Liver (tissue), 9 donors: ENCODE measurements around the gene ZNF2. TPM values are rescaled to one million over a fixed set of nuclear protein-coding genes. Genes with fewer than 3 reads are reported as not detected.
A peak's percentile ranks its signal among the peaks of the same experiment; 100 is the strongest.

Experiments used
- DNase-seq: peaks from one replicate; pipeline ENCODE4 v3.0.0-alpha.2; 2017; ENCODE audit warnings: low spot score
- H3K27ac ChIP-seq, 2 donors: one replicate each; pipeline ENCODE4 v1.7.0; 2013; ENCODE audit warnings: inconsistent platforms in 2 of 2, low read length in 2 of 2, control low read depth in 1 of 2, low read depth in 1 of 2, mild to moderate bottlenecking in 1 of 2
- H3K27me3 ChIP-seq, 4 donors: one replicate each; pipeline versions ENCODE4 v1.6.1 to v1.7.0; 2013; ENCODE audit warnings: low read length in 3 of 4, inconsistent platforms in 1 of 4, mild to moderate bottlenecking in 1 of 4, moderate library complexity in 1 of 4; ENCODE audit not compliant: control insufficient read depth in 4 of 4, insufficient read depth in 4 of 4
- H3K36me3 ChIP-seq, 4 donors: one replicate each; pipeline versions ENCODE4 v1.6.1 to v1.7.0; 2013; ENCODE audit warnings: low read length in 3 of 4, mild to moderate bottlenecking in 3 of 4, low read depth in 1 of 4, moderate library complexity in 1 of 4; ENCODE audit not compliant: control insufficient read depth in 4 of 4, insufficient read depth in 3 of 4
- H3K4me1 ChIP-seq, 4 donors: one replicate each; pipeline versions ENCODE4 v1.6.1 to v1.7.0; 2013; ENCODE audit warnings: low read length in 3 of 4, mild to moderate bottlenecking in 3 of 4, moderate library complexity in 1 of 4; ENCODE audit not compliant: control insufficient read depth in 4 of 4, insufficient read depth in 4 of 4
- H3K4me3 ChIP-seq, 3 donors: one replicate each; pipeline versions ENCODE4 v1.6.1 to v1.7.0; 2013; ENCODE audit warnings: low read length in 3 of 3, control low read depth in 1 of 3, low read depth in 1 of 3, mild to moderate bottlenecking in 1 of 3
- H3K9ac ChIP-seq, 2 donors: one replicate each; pipeline ENCODE4 v1.7.0; 2013; ENCODE audit warnings: low read length in 2 of 2, mild to moderate bottlenecking in 2 of 2, moderate library complexity in 2 of 2, control low read depth in 1 of 2, low read depth in 1 of 2
- H3K9me3 ChIP-seq, 4 donors: one replicate each; pipeline versions ENCODE4 v1.6.1 to v1.7.0; 2013; ENCODE audit warnings: low read length in 3 of 4; ENCODE audit not compliant: control insufficient read depth in 4 of 4
- CTCF ChIP-seq: fragments of 150-350 bp; IDR thresholded peaks from 2 replicates; pipeline ENCODE4 v1.5.1; 2017; ENCODE audit warnings: improper control_type of control experiment, low read depth, low read length; ENCODE audit not compliant: missing input control
- HNF4A ChIP-seq, 2 donors: conservative IDR thresholded peaks; 2 replicates each; pipeline ENCODE4 v1.6.1; 2016; ENCODE audit warnings: antibody characterized with exemption in 2 of 2, mild to moderate bottlenecking in 2 of 2
- MAX ChIP-seq: IDR thresholded peaks from 2 replicates; pipeline ENCODE4 v1.6.1; 2016; ENCODE audit warnings: antibody characterized with exemption
- REST ChIP-seq: IDR thresholded peaks from 2 replicates; pipeline ENCODE4 v1.6.1; 2016; ENCODE audit warnings: antibody characterized with exemption, mild to moderate bottlenecking
- RXRA ChIP-seq, 2 donors: IDR thresholded peaks; 2 replicates each; pipeline ENCODE4 v1.6.1; 2017 to 2018; ENCODE audit warnings: antibody characterized with exemption in 2 of 2, mild to moderate bottlenecking in 1 of 2
- SP1 ChIP-seq: IDR thresholded peaks from 2 replicates; pipeline ENCODE4 v1.6.1; 2018; ENCODE audit warnings: antibody characterized with exemption, mild to moderate bottlenecking
- YY1 ChIP-seq: IDR thresholded peaks from 2 replicates; pipeline ENCODE4 v1.6.1; 2016; ENCODE audit warnings: antibody characterized with exemption, mild to moderate bottlenecking
- WGBS: extraction: QIAGEN DNeasy Blood & Tissue Kit; methylation state at CpG from one replicate; pipeline ENCODE4 v1.1.7; 2013; 5-methylcytosine and 5-hydroxymethylcytosine counted together
- polyA plus RNA-seq, 2 donors: library from polyadenylated mRNA; stranded (reverse) in 1 of 2; unstranded in 1 of 2; fragments of 200-250 nt in 1 of 2; fragments of >200 nt in 1 of 2; fragmentation: Nextera tagmentation in 1 of 2; extraction: Ambion mirVana in 1 of 2; gene quantifications; one replicate each; pipeline versions ENCODE4 v1.2.1 to v1.2.3, GENCODE V29; 2013 to 2015
- total RNA-seq, 2 donors: library from RNA; depleted of rRNA; stranded (reverse); fragments of >200 nt; gene quantifications; one replicate each; pipeline ENCODE4 v1.2.3, GENCODE V29; 2014
- TF ChIP-seq, protein P1 (sequence below): IDR thresholded peaks from 2 replicates; pipeline ENCODE4 v1.6.1; 2016; ENCODE audit warnings: antibody characterized with exemption
- TF ChIP-seq, protein P2 (sequence below): IDR thresholded peaks from 2 replicates; pipeline ENCODE4 v1.6.1; 2016; ENCODE audit warnings: antibody characterized with exemption
- donor health status: healthy.
- donor health status: healthy.
- donor health status: healthy.
- donor health status: healthy.
- donor health status: healthy.

The ZNF2 gene
- total and polyA plus RNA-seq, 4 donors = 1.0 to 3.0 (median 1.8) TPM

- peaks cover 0 to 3% (median 1%) of the 10 kb centered on the region in 4 donors for H3K36me3 ChIP-seq
- WGBS = under 1% methylated on average over 11 of the region's 11 CpGs
- peak overlapping the region; percentile 5 to 57 for H3K9ac ChIP-seq
- DNase-seq = no peak
- peaks cover 5 to 22% (median 15%) of the 10 kb centered on the region in 4 donors for H3K4me1 ChIP-seq
- no peaks in the 10 kb centered on the region for H3K27me3 ChIP-seq
- no peaks in the 10 kb centered on the region for H3K9me3 ChIP-seq
- peak; percentile 7 to 51 for TF ChIP-seq RXRA (IDR thresholded peaks at IDR 0.05)
- peak; percentile 55 for TF ChIP-seq REST
- TF ChIP-seq SP1 = peak; percentile 23
- TF ChIP-seq, protein P1, sequence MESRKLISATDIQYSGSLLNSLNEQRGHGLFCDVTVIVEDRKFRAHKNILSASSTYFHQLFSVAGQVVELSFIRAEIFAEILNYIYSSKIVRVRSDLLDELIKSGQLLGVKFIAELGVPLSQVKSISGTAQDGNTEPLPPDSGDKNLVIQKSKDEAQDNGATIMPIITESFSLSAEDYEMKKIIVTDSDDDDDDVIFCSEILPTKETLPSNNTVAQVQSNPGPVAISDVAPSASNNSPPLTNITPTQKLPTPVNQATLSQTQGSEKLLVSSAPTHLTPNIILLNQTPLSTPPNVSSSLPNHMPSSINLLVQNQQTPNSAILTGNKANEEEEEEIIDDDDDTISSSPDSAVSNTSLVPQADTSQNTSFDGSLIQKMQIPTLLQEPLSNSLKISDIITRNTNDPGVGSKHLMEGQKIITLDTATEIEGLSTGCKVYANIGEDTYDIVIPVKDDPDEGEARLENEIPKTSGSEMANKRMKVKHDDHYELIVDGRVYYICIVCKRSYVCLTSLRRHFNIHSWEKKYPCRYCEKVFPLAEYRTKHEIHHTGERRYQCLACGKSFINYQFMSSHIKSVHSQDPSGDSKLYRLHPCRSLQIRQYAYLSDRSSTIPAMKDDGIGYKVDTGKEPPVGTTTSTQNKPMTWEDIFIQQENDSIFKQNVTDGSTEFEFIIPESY = no peak
- peak; percentile 32 for TF ChIP-seq MAX
- TF ChIP-seq HNF4A (conservative IDR thresholded peaks at IDR 0.05) = peak; percentile 72 to 79
- no peak for TF ChIP-seq CTCF
- H3K4me3 ChIP-seq = peak overlapping the region; percentile 91 to 98 (median 93)
- peak overlapping the region; percentile 95 to 96 for H3K27ac ChIP-seq
Observed at GRCh38 chr2:95121093-95121406, 44.6 kb upstream of the ZNF2 start.

DNA sequence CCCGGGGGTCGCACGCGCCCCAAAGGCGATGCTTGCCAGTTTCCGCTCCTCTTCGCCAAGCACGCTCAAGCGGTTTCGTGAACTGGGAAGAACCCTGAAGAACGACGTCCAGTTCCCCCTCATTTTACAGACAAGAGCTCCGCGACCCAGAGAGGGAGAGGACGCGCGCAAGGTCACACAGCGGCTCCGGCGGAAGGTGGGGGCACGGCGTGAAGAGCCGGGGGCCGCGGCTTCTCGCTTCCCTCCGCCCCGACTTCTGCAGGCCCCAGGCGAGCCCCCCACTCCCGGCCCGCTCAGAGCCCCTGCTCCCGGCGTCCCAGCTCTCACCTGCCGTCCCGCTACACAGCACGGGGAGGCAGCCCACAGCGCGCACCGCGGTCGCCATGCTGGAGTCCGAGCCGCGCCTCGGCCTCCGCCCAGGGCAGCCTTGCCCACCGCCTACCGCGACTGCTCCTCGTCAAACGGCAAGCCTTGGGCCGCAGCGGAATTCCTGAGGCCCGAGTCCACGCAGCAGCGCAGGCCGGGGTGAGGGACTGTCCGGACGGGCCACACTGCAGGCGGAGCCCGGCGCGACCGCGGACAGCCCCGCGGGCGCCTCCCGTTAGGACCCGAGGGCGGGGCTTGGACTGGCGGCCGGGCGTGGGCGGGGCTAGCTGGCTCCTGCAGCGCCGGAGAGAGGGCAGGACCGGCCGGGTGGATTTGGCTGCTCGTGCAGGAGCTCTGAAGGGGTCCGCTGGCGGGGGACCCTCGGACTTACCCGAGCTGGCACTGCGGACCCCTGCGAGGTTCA lies 44.0 kb upstream of the ZNF2 start, which contains the start of gene MRPS5:
Gene MRPS5, minus strand, starts transcription at position 402 of the 790 bp plus-strand sequence. Its CDS starts 17 bp downstream, at position 385.
- peak within 1 kb of the TSS; percentile 5 to 57 for H3K9ac ChIP-seq
- WGBS = under 1% methylated on average over 86 of the region's 86 CpGs
- H3K27me3 ChIP-seq = no peaks in the 10 kb centered on the region

More for the DNA sequence above, 44.0 kb upstream of the ZNF2 start, which contains the start of gene MRPS5:
- Histone ChIP-seq H3K9me3 (no peaks in the 10 kb centered on the region), H3K4me1 (peaks cover 5 to 22% (median 15%) of the 10 kb centered on the region in 4 donors), H3K36me3 (peaks cover 0 to 2% (median under 1%) of the 10 kb centered on the region in 4 donors), H3K27ac (peak within 1 kb of the TSS; percentile 95 to 96), H3K4me3 (peak within 1 kb of the TSS; percentile 91 to 98 (median 93))
- TF ChIP-seq, protein P2, sequence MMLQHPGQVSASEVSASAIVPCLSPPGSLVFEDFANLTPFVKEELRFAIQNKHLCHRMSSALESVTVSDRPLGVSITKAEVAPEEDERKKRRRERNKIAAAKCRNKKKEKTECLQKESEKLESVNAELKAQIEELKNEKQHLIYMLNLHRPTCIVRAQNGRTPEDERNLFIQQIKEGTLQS = no peak
- TF ChIP-seq SP1 (no peak), RXRA (IDR thresholded peaks at IDR 0.05) (peak in 1 of 2 donors; percentile 2), REST (peak; percentile 24), YY1 (peak; percentile 48)
- DNase-seq = peak; percentile 93
